SK-N-SH (cell line): Measurements from ENCODE around the gene ANK2. TPM values are rescaled to one million over a fixed set of nuclear protein-coding genes. Genes with fewer than 3 reads are reported as not detected.

Experiments used
- CTCF ChIA-PET: fragments of 300-600, 350-600 bp; formaldehyde crosslinking; extraction: SDS; loops from one replicate; lab custom pipeline; 2021; lab: Yijun Ruan, JAX
- POLR2A ChIA-PET: fragments of 350-600 bp; sonication (Branson Sonifier 250); formaldehyde crosslinking; extraction: SDS; loops from one replicate; lab custom pipeline; 2020; ENCODE audit warnings: antibody characterized with exemption, inconsistent platforms; lab: Yijun Ruan, JAX
- DNase-seq: peaks from one replicate; pipeline ENCODE4 v3.0.0; 2012
- H2AFZ ChIP-seq: fragments of 200-600 bp; sonication (generic); 2 replicates; pipeline ENCODE4 v1.8.1; 2016; ENCODE audit warnings: antibody characterized with exemption, mild to moderate bottlenecking, low read depth
- H3F3A ChIP-seq: fragments of 200-600 bp; sonication (generic); replicated peaks from 2 replicates; pipeline ENCODE3; 2016; ENCODE audit warnings: antibody characterized with exemption, mild to moderate bottlenecking; ENCODE audit not compliant: insufficient read depth
- H3K27ac ChIP-seq, 2 experiments: fragments of 200-500 bp in 1 of 2; fragments of 200-600 bp in 1 of 2; sonication (Bioruptor generic) in 1 of 2; sonication (generic), shearing (Covaris generic) in 1 of 2; 2 replicates each; pipeline versions ENCODE4 v1.5.1 to v1.6.1; 2014 to 2016; ENCODE audit warnings: low read depth in 2 of 2, inconsistent platforms in 1 of 2, low read length in 1 of 2, mild to moderate bottlenecking in 1 of 2, mixed read lengths in 1 of 2
- H3K27me3 ChIP-seq: fragments of 200-600 bp; sonication (generic), shearing (Covaris generic); 2 replicates; pipeline ENCODE4 v1.6.1; 2016; ENCODE audit warnings: mixed run types; ENCODE audit not compliant: insufficient read depth
- H3K36me3 ChIP-seq, 2 experiments: fragments of 200-500 bp in 1 of 2; fragments of 200-600 bp in 1 of 2; sonication (Bioruptor generic) in 1 of 2; sonication (generic) in 1 of 2; replicated peaks in 1 of 2; 2 replicates each; pipeline versions ENCODE3 to v1.5.1; 2014 to 2016; ENCODE audit warnings: low read length in 1 of 2, mild to moderate bottlenecking in 1 of 2; ENCODE audit not compliant: insufficient read depth in 2 of 2, control insufficient read depth in 1 of 2
- H3K4me1 ChIP-seq, 2 experiments: fragments of 200-500 bp in 1 of 2; fragments of 200-600 bp in 1 of 2; sonication (Bioruptor generic) in 1 of 2; sonication (generic), shearing (Covaris generic) in 1 of 2; 2 replicates each; pipeline versions ENCODE4 v1.5.1 to v1.6.1; 2014 to 2016; ENCODE audit warnings: low read depth in 1 of 2, low read length in 1 of 2, mixed run types in 1 of 2; ENCODE audit not compliant: insufficient read depth in 2 of 2, control insufficient read depth in 1 of 2
- H3K4me2 ChIP-seq: fragments of 200-600 bp; sonication (generic), shearing (Covaris generic); 2 replicates; pipeline ENCODE4 v1.6.1; 2017; ENCODE audit warnings: mixed run types
- H3K4me3 ChIP-seq, 2 experiments: fragments of 200-500 bp in 1 of 2; fragments of 200-600 bp in 1 of 2; sonication (Bioruptor generic) in 1 of 2; sonication (generic), shearing (Covaris generic) in 1 of 2; 2 replicates each; pipeline versions ENCODE4 v1.5.1 to v1.8.1; 2014 to 2016; ENCODE audit warnings: low read depth in 2 of 2, inconsistent platforms in 1 of 2, low read length in 1 of 2, mild to moderate bottlenecking in 1 of 2, mixed read lengths in 1 of 2, moderate library complexity in 1 of 2
- H3K79me2 ChIP-seq: fragments of 200-600 bp; sonication (generic); 2 replicates; pipeline ENCODE4 v1.8.1; 2017; ENCODE audit warnings: mild to moderate bottlenecking; ENCODE audit not compliant: insufficient read depth
- H3K9ac ChIP-seq: fragments of 200-600 bp; sonication (generic); 2 replicates; pipeline ENCODE4 v1.6.1; 2017; ENCODE audit warnings: mixed run types
- H3K9me2 ChIP-seq: fragments of 200-600 bp; sonication (generic); 2 replicates; pipeline ENCODE4 v1.6.1; 2017; ENCODE audit warnings: mixed run types
- H3K9me3 ChIP-seq: fragments of 200-600 bp; sonication (generic); 2 replicates; pipeline ENCODE4 v1.6.1; 2017; ENCODE audit warnings: mixed run types, mild to moderate bottlenecking, moderate library complexity
- H4K20me1 ChIP-seq: fragments of 200-600 bp; sonication (generic); 2 replicates; pipeline ENCODE4 v1.6.1; 2017; ENCODE audit warnings: mild to moderate bottlenecking, mixed run types; ENCODE audit not compliant: insufficient read depth
- CHD2 ChIP-seq: fragments of 150-350 bp; IDR thresholded peaks from 2 replicates; pipeline ENCODE4 v1.6.1; 2018; ENCODE audit warnings: low read length; ENCODE audit not compliant: partially characterized antibody
- CTCF ChIP-seq: fragments of 200-600 bp; sonication (generic); IDR thresholded peaks from 2 replicates; pipeline ENCODE4 v1.6.1; 2017; ENCODE audit warnings: antibody characterized with exemption, mild to moderate bottlenecking, moderate library complexity
- ELF1 ChIP-seq: IDR thresholded peaks from 2 replicates; pipeline ENCODE4 v1.4.0; 2012
- EP300 ChIP-seq, 2 experiments: IDR thresholded peaks; 2 replicates each; pipeline versions ENCODE4 v1.4.0 to v1.6.1; 2012; ENCODE audit warnings: borderline replicate concordance in 1 of 2, low read depth in 1 of 2, low read length in 1 of 2
- EZH2phosphoT487 ChIP-seq: fragments of 200-600 bp; sonication (generic); IDR thresholded peaks from 2 replicates; pipeline ENCODE4 v1.6.1; 2017; ENCODE audit warnings: low read depth, mixed run types, mild to moderate bottlenecking, antibody characterized with exemption, moderate library complexity, borderline replicate concordance
- FOSL2 ChIP-seq: IDR thresholded peaks from 2 replicates; pipeline ENCODE4 v1.4.0; 2012; ENCODE audit warnings: low read depth, mild to moderate bottlenecking, moderate library complexity, borderline replicate concordance
- FOXJ3 ChIP-seq: sonication (generic); formaldehyde crosslinking; IDR thresholded peaks from 2 replicates; pipeline ENCODE4 v1.5.1; 2020; ENCODE audit warnings: mild to moderate bottlenecking, missing genetic modification reagents
- GABPA ChIP-seq: IDR thresholded peaks from 2 replicates; pipeline ENCODE4 v1.4.0; 2012; ENCODE audit warnings: low read depth, mild to moderate bottlenecking
- JUND ChIP-seq: IDR thresholded peaks from 2 replicates; pipeline ENCODE4 v1.4.0; 2012
- NRF1 ChIP-seq: IDR thresholded peaks from 2 replicates; pipeline ENCODE4 v1.6.1; 2012; ENCODE audit warnings: low read depth, mild to moderate bottlenecking, low read length
- PBX3 ChIP-seq: IDR thresholded peaks from 2 replicates; pipeline ENCODE4; 2012
- REST ChIP-seq: IDR thresholded peaks from 2 replicates; pipeline ENCODE4 v1.6.1; 2012; ENCODE audit warnings: mild to moderate bottlenecking, low read depth, low read length, moderate library complexity
- RXRA ChIP-seq: IDR thresholded peaks from 2 replicates; pipeline ENCODE4 v1.4.0; 2012; ENCODE audit warnings: low read depth, mild to moderate bottlenecking, borderline replicate concordance
- SMC3 ChIP-seq: IDR thresholded peaks from 2 replicates; pipeline ENCODE4 v1.6.1; 2012; ENCODE audit warnings: low read depth, low read length, improper control_type of control experiment
- USF1 ChIP-seq: IDR thresholded peaks from 2 replicates; pipeline ENCODE4 v1.4.0; 2012; ENCODE audit warnings: low read depth, borderline replicate concordance
- YY1 ChIP-seq: IDR thresholded peaks from 2 replicates; pipeline ENCODE4 v1.4.0; 2012; ENCODE audit warnings: low read depth, mild to moderate bottlenecking
- ZBTB33 ChIP-seq: IDR thresholded peaks from 2 replicates; pipeline ENCODE4 v1.4.0; 2012; ENCODE audit warnings: low read depth, borderline replicate concordance
- WGBS: methylation state at CpG from one replicate; pipeline ENCODE4 v1.1.6; 2017; ENCODE audit warnings: low lambda C conversion rate; 5-methylcytosine and 5-hydroxymethylcytosine counted together
- polyA plus RNA-seq, 3 experiments: library from polyadenylated mRNA; depleted of rRNA; stranded (reverse); fragments of >200 nt; gene quantifications; 2 replicates each; pipeline ENCODE4 v1.2.3, GENCODE V29; 2012

ANK2 gene
- polyA plus RNA-seq, 1 of the 3 experiments (the other 2 are of a cell fraction), result 0.69 TPM

- peaks cover 0 to 3% of the 10 kb centered on the region in 2 experiments; a peak in 2 of 4 replicates for H3K4me1 ChIP-seq
- 77% methylated on average over 10 of the region's 10 CpGs for WGBS
- no peak overlapping the region for H3K27ac ChIP-seq
- ChIA-PET POLR2A (no interaction called here), CTCF (no interaction called here)
- no peak overlapping the region for H2AFZ ChIP-seq
- no peaks in the 10 kb centered on the region for H3K9me3 ChIP-seq
- no peaks in the 10 kb centered on the region for H3K27me3 ChIP-seq
- no peaks in the 10 kb centered on the region for H3K36me3 ChIP-seq
- TF ChIP-seq CTCF, result no peak
- no peak for TF ChIP-seq RXRA
- no peak for TF ChIP-seq ZBTB33
- TF ChIP-seq USF1, result no peak
- no peak for TF ChIP-seq EP300 (IDR thresholded peaks at IDR 0.05; ENCODE audit: borderline replicate concordance in 1 of 2, low read depth in 1 of 2, low read length in 1 of 2)
- TF ChIP-seq FOXJ3 (CRISPR knock-in tag), result no peak
- no peak for TF ChIP-seq GABPA
- no peak for TF ChIP-seq REST
- no peak for TF ChIP-seq FOSL2
- no peak for TF ChIP-seq EZH2phosphoT487
- TF ChIP-seq JUND, result no peak
- no peak for TF ChIP-seq YY1
- no peak for TF ChIP-seq NRF1
- TF ChIP-seq ELF1, result no peak
- no peak for TF ChIP-seq PBX3
- TF ChIP-seq SMC3, result no peak
- no peak for TF ChIP-seq CHD2
- DNase-seq, result no peak
- no peaks in the 10 kb centered on the region for H3K9me2 ChIP-seq
- no peaks in the 10 kb centered on the region for H4K20me1 ChIP-seq
- no peak overlapping the region for H3K4me3 ChIP-seq
- no peak overlapping the region for H3K4me2 ChIP-seq
- H3K79me2 ChIP-seq, result no peaks in the 10 kb centered on the region
- no peak overlapping the region for H3K9ac ChIP-seq
- peaks cover 3% of the 10 kb centered on the region for H3F3A ChIP-seq
Measured at GRCh38 chr4:113146876-113147358, 97.5 kb downstream of the ANK2 start.
